ENCODE data around the gene CARD9.
A peak's percentile ranks its signal among the peaks of the same experiment; 100 is the strongest.

Gene CARD9

DNA sequence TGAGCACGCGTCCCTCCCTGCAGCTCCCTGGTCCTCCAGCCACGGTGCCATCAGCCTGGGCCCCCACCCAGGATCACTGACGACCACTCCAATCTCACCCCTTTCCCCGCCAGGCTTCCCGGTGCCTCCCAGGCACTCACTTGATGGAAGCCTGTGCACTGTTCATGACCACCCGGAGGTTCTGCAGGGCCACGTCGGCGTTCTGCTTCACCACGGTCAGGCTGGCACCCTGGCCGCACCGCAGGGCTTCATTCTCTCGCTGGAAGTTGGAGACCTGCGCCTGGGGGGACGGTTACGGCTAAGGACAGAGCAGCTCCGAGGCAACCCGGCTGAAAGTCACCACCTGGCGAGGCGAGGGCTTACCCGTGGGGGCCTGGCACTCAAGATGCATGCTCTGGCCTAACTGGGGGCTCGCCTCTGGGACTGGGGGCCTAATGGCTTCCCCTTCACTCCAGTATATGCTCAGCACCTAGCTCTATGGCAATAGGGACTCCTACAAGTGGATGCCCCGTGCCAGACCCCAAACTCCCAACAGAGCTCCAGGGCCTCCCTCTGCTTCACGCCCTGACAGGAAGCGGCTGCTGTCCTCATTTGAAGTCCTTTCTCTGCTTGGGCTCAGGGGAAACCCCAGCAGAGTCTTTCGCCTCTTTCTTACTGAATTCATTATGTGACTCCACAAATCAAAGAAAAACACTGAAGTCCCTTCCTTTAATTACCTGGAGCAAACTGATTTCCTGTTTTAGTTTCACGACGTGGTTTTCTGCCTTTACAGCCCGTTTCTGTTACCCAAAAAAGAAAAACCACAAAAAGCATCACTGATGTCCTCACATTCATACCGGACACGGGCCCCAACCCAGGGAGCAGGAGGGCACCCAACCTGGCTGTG, 30.7 kb upstream of the CARD9 start:
- in situ Hi-C loops (cut with HindIII; ENCODE audit: low pct_ligation_motif_present, low pct_unique_long_range_greater_than_20kb, low sequenced_read_pairs): no loop called here
- DNase-seq: no peak

GRCh38 chr9:136403538-136403914, 30.1 kb upstream of the CARD9 start:
- in situ Hi-C loops (cut with HindIII; ENCODE audit: low pct_ligation_motif_present, low pct_unique_long_range_greater_than_20kb, low sequenced_read_pairs): no loop called here
- DNase-seq: no peak

DNA sequence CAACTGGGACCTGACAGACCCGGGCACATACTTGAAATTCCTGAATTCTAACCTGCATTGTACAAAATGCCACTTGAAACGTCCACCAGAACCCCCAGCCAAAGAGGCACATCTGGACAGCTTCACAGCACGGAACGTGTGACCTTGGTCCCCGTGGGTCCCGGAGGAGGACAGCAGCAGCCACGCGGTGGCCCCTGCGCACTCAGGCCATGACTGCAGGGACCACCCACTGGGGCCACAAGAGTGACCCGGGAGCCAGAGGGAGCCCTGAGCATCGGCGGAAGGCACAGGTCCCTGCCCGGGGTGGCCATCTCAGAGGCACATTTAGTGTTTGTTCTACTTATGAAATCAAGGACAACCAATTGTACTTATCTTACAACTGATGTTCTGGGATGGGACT, 28.6 kb upstream of the CARD9 start:
- in situ Hi-C loops (cut with HindIII; ENCODE audit: low pct_ligation_motif_present, low pct_unique_long_range_greater_than_20kb, low sequenced_read_pairs): no loop called here
- DNase-seq: no peak

GRCh38 chr9:136401173-136401922, 27.9 kb upstream of the CARD9 start:
- DNase-seq: no peak
- in situ Hi-C loops (cut with HindIII; ENCODE audit: low pct_ligation_motif_present, low pct_unique_long_range_greater_than_20kb, low sequenced_read_pairs): no loop called here

DNA sequence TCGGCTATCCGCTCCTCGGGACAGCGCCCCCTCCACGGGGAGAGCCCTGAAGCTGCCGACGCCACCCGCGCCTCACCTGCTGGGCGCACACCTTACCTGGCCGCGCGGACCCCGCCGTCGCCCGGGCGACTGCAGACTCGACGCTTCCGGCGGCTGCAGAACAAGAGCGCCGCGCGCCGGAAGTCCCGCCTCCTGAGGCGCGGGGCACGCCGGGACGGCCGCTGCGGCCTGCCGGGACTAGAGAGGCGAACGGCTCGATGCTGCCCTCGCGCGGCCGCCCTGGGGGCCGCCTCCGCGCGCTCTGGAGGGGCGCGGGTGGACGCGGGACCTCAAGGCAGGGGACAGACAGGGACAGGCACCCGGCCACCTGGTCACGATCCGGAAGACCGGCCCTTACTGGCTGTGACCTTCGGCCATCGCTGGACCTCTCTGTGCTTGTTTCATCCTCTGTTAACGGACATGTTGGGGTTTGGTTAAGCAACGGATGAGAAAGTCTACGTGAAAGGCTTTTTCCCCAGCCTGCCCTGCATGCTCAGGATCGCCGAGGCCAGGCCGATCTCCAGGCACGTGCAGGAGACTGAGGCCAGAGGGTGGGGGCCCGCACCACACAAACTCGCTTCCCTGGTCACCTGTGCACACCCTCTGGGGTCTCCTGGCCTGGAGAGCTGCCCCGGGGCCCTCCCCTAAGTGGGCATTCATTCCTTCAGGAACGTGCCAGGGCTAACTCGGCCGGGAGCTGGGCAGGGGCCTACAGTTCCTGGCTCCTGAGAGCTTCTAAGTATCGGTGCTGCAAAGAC, 26.8 kb upstream of the CARD9 start, which contains the start of gene SNAPC4:
TSS of gene SNAPC4 (minus strand) at position 133 of the 797 bp plus-strand sequence. CDS start 1,742 bp downstream, outside the sequence.
- DNase-seq: peak; percentile 84
- in situ Hi-C loops (cut with HindIII; ENCODE audit: low pct_ligation_motif_present, low pct_unique_long_range_greater_than_20kb, low sequenced_read_pairs): no loop called here

DNA sequence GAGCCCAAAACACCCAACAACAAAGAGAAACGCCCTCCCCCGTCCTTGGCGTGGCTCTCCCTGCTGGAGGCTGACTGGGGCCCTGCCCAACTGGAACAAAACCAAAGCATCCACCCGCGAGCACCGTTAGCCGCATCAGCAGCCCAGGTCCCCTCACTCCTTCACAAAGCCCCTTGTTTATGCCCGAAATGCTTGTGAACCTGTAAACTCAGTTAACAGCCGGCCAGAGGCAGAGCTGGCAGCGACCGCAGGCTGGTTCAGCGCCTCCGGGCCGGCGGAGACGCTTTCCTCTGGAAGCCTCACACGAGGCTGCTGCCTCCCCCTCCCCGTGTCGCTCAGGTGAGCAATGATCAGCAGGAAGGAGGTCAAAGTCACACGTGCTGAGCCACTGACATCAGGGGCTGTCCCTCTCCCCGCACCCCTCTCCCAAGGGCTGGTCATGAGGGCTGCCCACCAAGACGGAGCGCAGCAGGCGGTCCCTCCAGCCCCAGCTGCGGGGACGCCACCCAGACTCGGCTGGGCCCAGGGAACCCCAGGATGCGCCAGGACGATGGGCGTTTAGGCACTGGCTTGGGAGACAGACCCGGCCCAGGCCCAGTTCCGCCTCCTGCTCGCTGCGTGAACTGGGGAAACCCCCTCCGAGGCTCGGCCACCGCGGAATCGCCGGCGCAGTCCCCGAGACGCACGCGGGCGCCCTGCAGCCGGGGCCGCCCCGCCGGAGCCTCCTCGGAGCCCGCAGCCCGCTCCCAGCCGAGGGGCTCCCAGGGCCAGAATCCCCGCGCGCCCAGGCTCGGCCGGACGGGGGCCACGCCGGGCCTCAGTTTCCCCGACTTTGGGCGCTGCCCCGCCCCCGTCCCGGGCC, 25.9 kb upstream of the CARD9 start:
- DNase-seq: peak; percentile 13
- in situ Hi-C loops (cut with HindIII; ENCODE audit: low pct_ligation_motif_present, low pct_unique_long_range_greater_than_20kb, low sequenced_read_pairs): no loop called here

DNA sequence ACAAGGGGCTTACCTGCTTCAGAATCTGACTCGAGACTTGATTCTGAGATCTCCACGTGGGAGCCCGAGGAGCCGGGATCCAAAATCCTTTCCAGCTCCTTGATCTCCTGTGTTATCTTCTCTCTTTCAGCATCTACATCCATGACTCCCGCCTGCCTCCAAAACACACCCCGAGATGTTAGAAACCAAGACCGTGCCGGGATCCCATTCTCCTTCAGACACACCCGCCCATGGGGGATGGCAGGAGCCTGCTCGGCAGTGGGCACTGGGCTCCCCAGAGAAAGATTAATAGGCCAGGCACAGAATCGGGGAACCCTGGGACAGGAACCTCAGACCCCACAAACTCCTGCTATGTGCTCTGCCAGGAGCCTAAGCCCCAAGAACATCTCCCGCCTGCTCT, 24.8 kb upstream of the CARD9 start:
- in situ Hi-C loops (cut with HindIII; ENCODE audit: low pct_ligation_motif_present, low pct_unique_long_range_greater_than_20kb, low sequenced_read_pairs): no loop called here
- DNase-seq: no peak

- in situ Hi-C loops (cut with HindIII; ENCODE audit: low pct_ligation_motif_present, low pct_unique_long_range_greater_than_20kb, low sequenced_read_pairs): no loop called here
- no peak for DNase-seq
These were observed 24.2 kb upstream of the CARD9 start for GRCh38 chr9:136397643-136398042.

DNA sequence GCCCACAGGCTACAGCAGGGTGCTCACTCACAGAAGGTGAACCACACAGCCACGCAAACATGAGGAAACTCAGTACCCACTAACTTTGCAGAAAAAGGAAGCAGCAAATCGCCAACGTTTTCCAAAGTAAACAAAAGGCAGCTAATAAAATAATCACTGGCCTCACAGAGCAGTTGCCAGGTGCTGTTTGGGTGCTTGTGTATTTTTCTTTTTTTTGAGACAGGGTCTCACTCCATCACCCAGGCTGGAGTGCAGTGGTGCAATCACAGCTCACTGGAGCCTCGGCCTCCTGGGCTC, 22.7 kb upstream of the CARD9 start:
- in situ Hi-C loops (cut with HindIII; ENCODE audit: low pct_ligation_motif_present, low pct_unique_long_range_greater_than_20kb, low sequenced_read_pairs): no loop called here
- DNase-seq: no peak

DNA sequence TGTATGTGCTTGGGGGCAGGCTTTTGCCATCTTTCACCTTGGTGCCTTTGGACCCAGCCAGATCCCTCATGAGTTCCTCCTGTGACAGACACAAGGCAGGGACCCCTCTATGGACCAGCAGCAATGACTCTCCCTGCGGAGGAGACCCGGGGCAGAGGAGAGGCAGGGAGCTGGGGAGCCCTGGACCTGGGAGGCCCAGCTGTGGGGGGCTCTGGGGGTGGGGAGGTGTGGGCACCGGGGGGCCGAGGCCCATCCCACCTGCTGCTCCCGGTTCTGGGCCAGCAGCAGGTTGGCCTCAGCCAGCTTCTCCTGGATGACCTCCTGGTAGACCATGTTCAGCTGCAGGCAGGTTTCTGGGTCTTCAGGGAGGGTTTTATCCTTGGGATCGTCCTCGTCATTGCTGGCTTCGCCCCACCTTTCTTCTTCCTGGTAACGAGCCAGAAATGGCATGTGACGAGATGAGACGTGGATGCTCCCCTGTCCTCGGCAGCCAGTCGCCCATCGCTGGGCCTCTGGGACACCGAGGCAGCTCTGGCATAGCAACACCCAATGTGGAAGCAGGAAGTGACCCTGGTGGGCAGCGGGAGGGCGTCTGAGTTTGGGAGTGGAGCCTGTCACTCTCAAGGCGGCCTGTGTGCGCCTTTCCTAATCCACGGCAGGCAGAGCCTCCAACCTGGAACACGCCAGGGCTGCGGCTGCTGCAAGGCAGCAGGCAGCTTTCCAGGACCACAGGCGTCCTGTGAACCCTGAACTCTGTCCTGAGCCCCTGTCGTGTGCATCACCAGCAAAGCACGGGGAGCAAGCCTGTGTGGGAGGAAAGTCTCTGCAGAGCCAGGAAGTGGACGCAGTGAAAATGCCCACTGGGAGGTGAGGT, 22.1 kb upstream of the CARD9 start:
- in situ Hi-C loops (cut with HindIII; ENCODE audit: low pct_ligation_motif_present, low pct_unique_long_range_greater_than_20kb, low sequenced_read_pairs): no loop called here
- no peak for DNase-seq

DNA sequence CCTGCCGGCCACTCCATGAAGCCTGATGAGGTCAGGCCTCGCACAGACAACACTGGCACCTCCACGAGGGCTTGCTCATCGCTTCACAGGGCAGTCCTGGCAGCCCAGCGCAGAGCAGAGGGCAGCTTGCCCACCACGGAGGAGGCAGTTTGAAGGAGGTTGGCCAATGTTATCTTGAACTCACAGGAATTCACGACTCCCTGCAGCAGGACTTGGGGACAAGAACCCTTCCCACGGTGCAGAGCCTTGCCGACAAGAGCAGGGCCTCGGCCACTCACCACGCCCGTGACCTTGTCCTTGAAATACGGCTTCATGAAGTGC, 21.5 kb upstream of the CARD9 start:
- in situ Hi-C loops (cut with HindIII; ENCODE audit: low pct_ligation_motif_present, low pct_unique_long_range_greater_than_20kb, low sequenced_read_pairs): no loop called here
- no peak for DNase-seq

DNA sequence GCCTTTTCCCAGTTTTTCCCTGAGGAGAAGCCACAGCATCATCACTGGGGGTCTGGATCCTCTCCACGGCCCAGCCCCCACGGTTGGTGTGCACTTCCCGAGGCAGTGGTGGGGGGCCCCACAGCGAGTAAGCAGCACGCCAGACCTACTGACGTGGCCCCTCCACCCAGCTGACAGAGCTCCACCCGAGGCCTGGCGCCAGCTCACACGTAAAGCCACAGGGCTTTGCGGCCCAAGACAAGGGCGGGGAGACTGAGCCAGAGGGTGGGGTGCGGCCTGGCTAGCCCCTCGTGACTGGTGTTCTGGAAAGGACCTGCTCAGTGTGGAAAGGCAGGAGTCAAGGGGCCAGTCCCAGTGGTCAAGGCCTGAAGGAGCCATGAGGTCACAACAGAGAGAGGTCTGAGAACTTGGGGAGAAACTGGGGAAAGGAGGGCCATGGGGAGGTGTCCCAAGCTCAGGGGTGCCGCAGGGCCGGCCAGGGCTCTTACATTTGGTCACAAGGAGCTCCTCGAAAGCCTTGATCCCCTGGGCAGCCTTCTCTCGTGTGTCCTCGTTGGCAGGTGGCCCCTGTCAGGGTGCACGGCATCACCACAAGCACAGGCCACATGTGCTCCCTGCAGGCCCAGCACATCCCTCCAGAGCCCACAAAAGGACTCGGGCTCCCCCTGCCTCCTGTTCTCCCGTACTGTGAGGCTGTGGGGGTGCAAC, 21.0 kb upstream of the CARD9 start:
- in situ Hi-C loops (cut with HindIII; ENCODE audit: low pct_ligation_motif_present, low pct_unique_long_range_greater_than_20kb, low sequenced_read_pairs): no loop called here
- no peak for DNase-seq

DNA sequence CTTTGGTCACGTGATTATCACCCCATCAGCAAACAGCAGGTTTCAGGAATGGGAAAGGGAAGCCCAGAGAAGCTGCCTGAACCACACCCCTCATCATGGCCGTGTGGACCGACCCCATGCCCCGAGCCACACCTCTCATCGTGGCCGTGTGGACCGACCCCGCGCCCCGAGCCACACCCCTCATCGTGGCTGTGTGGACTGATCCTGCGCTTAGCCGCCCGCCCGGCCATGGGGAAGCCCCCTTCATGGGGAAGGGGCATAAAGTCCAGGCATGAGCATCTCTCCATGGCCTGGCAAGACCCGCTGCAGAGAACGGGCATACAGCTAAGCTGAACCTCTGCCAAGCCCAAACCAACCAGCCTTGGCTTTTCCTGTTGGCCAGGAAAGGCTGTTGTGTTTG, 20.1 kb upstream of the CARD9 start:
- in situ Hi-C loops (cut with HindIII; ENCODE audit: low pct_ligation_motif_present, low pct_unique_long_range_greater_than_20kb, low sequenced_read_pairs): no loop called here
- no peak for DNase-seq

DNA sequence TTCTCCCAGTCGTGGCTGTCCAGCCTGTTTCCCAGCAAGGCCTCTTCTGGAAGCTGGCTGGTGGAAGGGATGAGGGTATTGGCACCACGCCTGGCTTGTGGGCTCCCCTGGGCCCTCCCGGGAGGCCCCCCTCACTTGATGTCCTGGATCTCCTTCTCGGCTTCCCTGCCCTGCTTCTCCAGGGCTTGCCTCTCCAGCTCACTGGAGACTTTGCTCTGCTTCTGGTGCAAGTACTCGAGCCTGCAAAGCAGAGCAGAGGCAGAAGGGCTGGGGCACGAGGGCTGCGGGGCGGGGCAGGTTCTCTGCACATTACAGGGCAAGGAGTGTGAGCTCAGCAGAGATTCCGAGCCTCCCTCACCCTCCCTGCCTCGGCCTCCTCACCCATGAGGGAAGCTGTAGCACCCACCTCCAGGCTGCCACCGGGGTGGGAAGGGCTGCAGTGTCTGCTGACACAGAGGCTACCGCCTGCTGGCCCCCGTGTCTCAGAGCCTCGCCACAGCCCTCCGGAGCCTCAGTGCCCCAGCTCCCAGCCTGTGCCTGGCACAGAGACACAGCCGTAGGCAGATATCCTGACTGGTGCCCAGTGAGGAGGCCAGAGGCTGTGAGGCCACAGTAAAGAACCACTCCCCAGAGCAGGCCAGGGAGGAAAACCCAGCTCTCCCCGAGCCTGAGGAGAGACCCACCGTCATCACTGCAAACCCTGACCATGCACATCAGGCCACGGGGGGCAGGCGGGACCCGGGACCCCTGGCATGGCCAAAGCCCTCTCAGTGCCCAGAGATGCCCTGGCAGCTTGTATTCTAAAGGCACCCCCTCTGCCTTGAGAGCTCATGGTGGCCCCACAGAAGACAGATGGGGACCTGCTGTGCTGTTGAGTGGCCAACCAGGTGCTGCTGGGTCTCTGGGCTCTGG, 19.3 kb upstream of the CARD9 start:
- in situ Hi-C loops (cut with HindIII; ENCODE audit: low pct_ligation_motif_present, low pct_unique_long_range_greater_than_20kb, low sequenced_read_pairs): no loop called here
- no peak for DNase-seq

DNA sequence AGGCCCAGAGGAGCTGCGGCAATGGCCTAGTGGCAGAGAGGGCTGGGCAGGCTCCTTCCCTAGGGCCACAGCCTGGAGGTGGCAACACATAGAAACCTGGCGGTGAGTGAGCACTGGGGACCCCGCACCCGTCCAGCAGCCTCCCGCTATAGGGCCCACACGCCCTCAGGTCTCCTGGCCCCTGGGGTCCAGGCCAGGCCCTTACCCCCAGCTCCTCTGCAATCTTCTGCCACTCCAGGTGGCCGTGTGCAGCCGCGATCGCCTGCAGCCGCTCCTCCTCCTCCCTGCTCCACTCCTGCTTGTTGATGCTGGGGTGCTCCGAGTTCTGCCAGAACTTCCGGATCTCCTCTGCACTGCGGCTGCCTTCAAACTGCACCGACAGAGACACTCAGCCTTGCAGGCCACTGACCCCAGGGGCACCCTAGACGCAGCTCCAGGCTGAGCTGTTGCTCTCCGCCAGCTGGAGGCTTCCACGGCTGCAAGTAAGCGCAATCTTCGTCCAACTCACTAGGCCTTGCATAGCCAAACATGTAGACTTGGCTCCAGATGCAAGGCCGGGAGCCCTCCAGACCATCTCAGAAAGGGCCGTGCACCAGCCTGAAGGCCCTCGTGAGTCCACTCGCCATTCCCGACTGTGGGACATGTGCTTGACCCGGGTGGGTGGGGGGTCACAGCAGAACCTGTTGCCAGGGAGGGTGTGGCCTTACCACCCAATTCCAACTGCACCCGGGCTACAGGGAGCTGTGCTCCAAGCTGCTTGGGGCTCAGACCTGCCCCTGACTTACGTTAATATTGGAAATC, 18.5 kb upstream of the CARD9 start:
- DNase-seq: no peak
- in situ Hi-C loops (cut with HindIII; ENCODE audit: low pct_ligation_motif_present, low pct_unique_long_range_greater_than_20kb, low sequenced_read_pairs): no loop called here
